Cerebellar cortex (tissue), 1 donor: ENCODE results near the gene MAP2K7.
"Not testable (repeated sequence)": the region's sequence is repeated elsewhere in the genome, so short reads cannot be mapped to it uniquely, and the experiment has no call there.

ENCODE experiments used
- DNase-seq: peaks from one replicate; pipeline ENCODE4 v3.0.0-alpha.2; 2015; ENCODE audit warnings: low spot score

MAP2K7 gene

GRCh38 chr19:7883796-7884570 lies 19.7 kb upstream of the MAP2K7 start:
- DNase-seq = no peak

- no peak for DNase-seq
Measured at GRCh38 chr19:7885818-7886217, 17.9 kb upstream of the MAP2K7 start.

- DNase-seq = no peak
Measured at GRCh38 chr19:7887408-7888144, 16.1 kb upstream of the MAP2K7 start.

- DNase-seq = no peak
Measured at GRCh38 chr19:7888145-7888825, 15.4 kb upstream of the MAP2K7 start, which contains the start of gene LRRC8E. LRRC8E (plus strand) TSS chr19:7888510; CDS start chr19:7895604, 7,094 bp downstream.

- no peak for DNase-seq
Measured at GRCh38 chr19:7888826-7889217, 14.9 kb upstream of the MAP2K7 start.

GRCh38 chr19:7893362-7894101 lies 10.1 kb upstream of the MAP2K7 start:
- not testable (repeated sequence) for DNase-seq

GRCh38 chr19:7894612-7895309 lies 8.9 kb upstream of the MAP2K7 start:
- no peak for DNase-seq

- no peak for DNase-seq
Measured at GRCh38 chr19:7895565-7895964, 8.1 kb upstream of the MAP2K7 start.

GRCh38 chr19:7897292-7897691 lies 6.4 kb upstream of the MAP2K7 start:
- no peak for DNase-seq

GRCh38 chr19:7898967-7899366 lies 4.7 kb upstream of the MAP2K7 start:
- no peak for DNase-seq

GRCh38 chr19:7899751-7900378 lies 3.8 kb upstream of the MAP2K7 start:
- DNase-seq = no peak

- no peak for DNase-seq
Measured at GRCh38 chr19:7900401-7900870, 3.2 kb upstream of the MAP2K7 start.

GRCh38 chr19:7900931-7901330 lies 2.7 kb upstream of the MAP2K7 start:
- DNase-seq = no peak

GRCh38 chr19:7901337-7901736 lies 2.3 kb upstream of the MAP2K7 start:
- DNase-seq = no peak

GRCh38 chr19:7902796-7903243 lies 857 bp upstream of the MAP2K7 start:
- no peak for DNase-seq

- no peak for DNase-seq
Measured at GRCh38 chr19:7904074-7905020, 670 bp downstream of the MAP2K7 start.

- DNase-seq = no peak
Measured at GRCh38 chr19:7905268-7905667, 1.6 kb downstream of the MAP2K7 start.

GRCh38 chr19:7905859-7906258 lies 2.2 kb downstream of the MAP2K7 start:
- DNase-seq = no peak

- DNase-seq = no peak
Measured at GRCh38 chr19:7907122-7907521, 3.4 kb downstream of the MAP2K7 start.

- no peak for DNase-seq
Measured at GRCh38 chr19:7907544-7907943, 3.9 kb downstream of the MAP2K7 start.
